Liver (tissue), 9 donors: ENCODE measurements around the gene NOM1. TPM values are rescaled to one million over a fixed set of nuclear protein-coding genes. Genes with fewer than 3 reads are reported as not detected.

Experiments
- DNase-seq: peaks from one replicate; pipeline ENCODE4 v3.0.0-alpha.2; 2017; ENCODE audit warnings: low spot score
- H3K27ac ChIP-seq, 2 donors: one replicate each; pipeline ENCODE4 v1.7.0; 2013; ENCODE audit warnings: inconsistent platforms in 2 of 2, low read length in 2 of 2, control low read depth in 1 of 2, low read depth in 1 of 2, mild to moderate bottlenecking in 1 of 2
- H3K27me3 ChIP-seq, 4 donors: one replicate each; pipeline versions ENCODE4 v1.6.1 to v1.7.0; 2013; ENCODE audit warnings: low read length in 3 of 4, inconsistent platforms in 1 of 4, mild to moderate bottlenecking in 1 of 4, moderate library complexity in 1 of 4; ENCODE audit not compliant: control insufficient read depth in 4 of 4, insufficient read depth in 4 of 4
- H3K36me3 ChIP-seq, 4 donors: one replicate each; pipeline versions ENCODE4 v1.6.1 to v1.7.0; 2013; ENCODE audit warnings: low read length in 3 of 4, mild to moderate bottlenecking in 3 of 4, low read depth in 1 of 4, moderate library complexity in 1 of 4; ENCODE audit not compliant: control insufficient read depth in 4 of 4, insufficient read depth in 3 of 4
- H3K4me1 ChIP-seq, 4 donors: one replicate each; pipeline versions ENCODE4 v1.6.1 to v1.7.0; 2013; ENCODE audit warnings: low read length in 3 of 4, mild to moderate bottlenecking in 3 of 4, moderate library complexity in 1 of 4; ENCODE audit not compliant: control insufficient read depth in 4 of 4, insufficient read depth in 4 of 4
- H3K4me3 ChIP-seq, 3 donors: one replicate each; pipeline versions ENCODE4 v1.6.1 to v1.7.0; 2013; ENCODE audit warnings: low read length in 3 of 3, control low read depth in 1 of 3, low read depth in 1 of 3, mild to moderate bottlenecking in 1 of 3
- H3K9ac ChIP-seq, 2 donors: one replicate each; pipeline ENCODE4 v1.7.0; 2013; ENCODE audit warnings: low read length in 2 of 2, mild to moderate bottlenecking in 2 of 2, moderate library complexity in 2 of 2, control low read depth in 1 of 2, low read depth in 1 of 2
- H3K9me3 ChIP-seq, 4 donors: one replicate each; pipeline versions ENCODE4 v1.6.1 to v1.7.0; 2013; ENCODE audit warnings: low read length in 3 of 4; ENCODE audit not compliant: control insufficient read depth in 4 of 4
- ATF3 ChIP-seq: IDR thresholded peaks from 2 replicates; pipeline ENCODE4 v1.6.1; 2016; ENCODE audit warnings: antibody characterized with exemption
- CTCF ChIP-seq: fragments of 150-350 bp; IDR thresholded peaks from 2 replicates; pipeline ENCODE4 v1.5.1; 2017; ENCODE audit warnings: improper control_type of control experiment, low read depth, low read length; ENCODE audit not compliant: missing input control
- EGR1 ChIP-seq, 2 donors: IDR thresholded peaks; 2 replicates each; pipeline ENCODE4 v1.6.1; 2016 to 2018; ENCODE audit warnings: antibody characterized with exemption in 2 of 2, low read depth in 2 of 2
- FOXA1 ChIP-seq: IDR thresholded peaks from 2 replicates; pipeline ENCODE4 v1.6.1; 2016; ENCODE audit warnings: antibody characterized with exemption
- FOXA2 ChIP-seq: IDR thresholded peaks from 2 replicates; pipeline ENCODE4 v1.6.1; 2016; ENCODE audit warnings: antibody characterized with exemption
- GABPA ChIP-seq, 2 donors: IDR thresholded peaks in 1 of 2; conservative IDR thresholded peaks in 1 of 2; 2 replicates each; pipeline ENCODE4 v1.6.1; 2016; ENCODE audit warnings: antibody characterized with exemption in 2 of 2, mild to moderate bottlenecking in 1 of 2, moderate library complexity in 1 of 2
- HNF4A ChIP-seq, 2 donors: conservative IDR thresholded peaks; 2 replicates each; pipeline ENCODE4 v1.6.1; 2016; ENCODE audit warnings: antibody characterized with exemption in 2 of 2, mild to moderate bottlenecking in 2 of 2
- HNF4G ChIP-seq: IDR thresholded peaks from 2 replicates; pipeline ENCODE4 v1.6.1; 2016; ENCODE audit warnings: antibody characterized with exemption
- JUND ChIP-seq, 2 donors: IDR thresholded peaks; 2 replicates each; pipeline ENCODE4 v1.6.1; 2016; ENCODE audit warnings: antibody characterized with exemption in 2 of 2
- MAX ChIP-seq: IDR thresholded peaks from 2 replicates; pipeline ENCODE4 v1.6.1; 2016; ENCODE audit warnings: antibody characterized with exemption
- NR2F2 ChIP-seq: IDR thresholded peaks from 2 replicates; pipeline ENCODE4 v1.6.1; 2016; ENCODE audit warnings: antibody characterized with exemption
- RAD21 ChIP-seq, 2 donors: IDR thresholded peaks; 2 replicates each; pipeline ENCODE4 v1.6.1; 2016; ENCODE audit warnings: antibody characterized with exemption in 2 of 2, mild to moderate bottlenecking in 2 of 2
- REST ChIP-seq: IDR thresholded peaks from 2 replicates; pipeline ENCODE4 v1.6.1; 2016; ENCODE audit warnings: antibody characterized with exemption, mild to moderate bottlenecking
- RXRA ChIP-seq, 2 donors: IDR thresholded peaks; 2 replicates each; pipeline ENCODE4 v1.6.1; 2017 to 2018; ENCODE audit warnings: antibody characterized with exemption in 2 of 2, mild to moderate bottlenecking in 1 of 2
- SP1 ChIP-seq: IDR thresholded peaks from 2 replicates; pipeline ENCODE4 v1.6.1; 2018; ENCODE audit warnings: antibody characterized with exemption, mild to moderate bottlenecking
- TAF1 ChIP-seq: conservative IDR thresholded peaks from 2 replicates; pipeline ENCODE4 v1.6.1; 2016; ENCODE audit warnings: antibody characterized with exemption, mild to moderate bottlenecking
- YY1 ChIP-seq: IDR thresholded peaks from 2 replicates; pipeline ENCODE4 v1.6.1; 2016; ENCODE audit warnings: antibody characterized with exemption, mild to moderate bottlenecking
- ZBTB33 ChIP-seq: IDR thresholded peaks from 2 replicates; pipeline ENCODE4 v1.6.1; 2016; ENCODE audit warnings: antibody characterized with exemption
- WGBS: extraction: QIAGEN DNeasy Blood & Tissue Kit; methylation state at CpG from one replicate; pipeline ENCODE4 v1.1.7; 2013; 5-methylcytosine and 5-hydroxymethylcytosine counted together
- polyA plus RNA-seq, 2 donors: library from polyadenylated mRNA; stranded (reverse) in 1 of 2; unstranded in 1 of 2; fragments of 200-250 nt in 1 of 2; fragments of >200 nt in 1 of 2; fragmentation: Nextera tagmentation in 1 of 2; extraction: Ambion mirVana in 1 of 2; gene quantifications; one replicate each; pipeline versions ENCODE4 v1.2.1 to v1.2.3, GENCODE V29; 2013 to 2015
- total RNA-seq, 2 donors: library from RNA; depleted of rRNA; stranded (reverse); fragments of >200 nt; gene quantifications; one replicate each; pipeline ENCODE4 v1.2.3, GENCODE V29; 2014
- donor health status: healthy.
- donor health status: healthy.
- donor health status: healthy.
- donor health status: healthy.
- donor health status: healthy.

The NOM1 gene
- total and polyA plus RNA-seq, 4 donors: 4.0 to 11.4 (median 6.2) TPM

GRCh38 chr7:157014635-157015555, 65.4 kb downstream of the NOM1 start:
- Histone ChIP-seq H3K36me3 (no peaks in the 10 kb centered on the region), H3K4me3 (no peak overlapping the region), H3K4me1 (peaks cover 6 to 29% (median 14%) of the 10 kb centered on the region in 4 donors), H3K27ac (no peak overlapping the region), H3K9me3 (no peaks in the 10 kb centered on the region), H3K27me3 (peaks cover 15 to 47% (median 22%) of the 10 kb centered on the region in 4 donors), H3K9ac (no peak overlapping the region)
- DNase-seq: no peak
- TF ChIP-seq EGR1 (IDR thresholded peaks at IDR 0.05; ENCODE audit: low read depth in 2 of 2): no peak
- TF ChIP-seq REST: no peak
- TF ChIP-seq JUND (IDR thresholded peaks at IDR 0.05): no peak
- no peak for TF ChIP-seq FOXA2
- no peak for TF ChIP-seq FOXA1
- TF ChIP-seq CTCF: no peak
- TF ChIP-seq RAD21 (IDR thresholded peaks at IDR 0.05): no peak
- no peak for TF ChIP-seq RXRA (IDR thresholded peaks at IDR 0.05)
- no peak for TF ChIP-seq YY1
- no peak for TF ChIP-seq ZBTB33
- no peak for TF ChIP-seq HNF4G
- TF ChIP-seq ATF3: no peak
- TF ChIP-seq GABPA (IDR thresholded peaks at IDR 0.05 in 1 of 2, conservative IDR thresholded peaks at IDR 0.05 in 1 of 2): no peak
- no peak for TF ChIP-seq HNF4A (conservative IDR thresholded peaks at IDR 0.05)
- no peak for TF ChIP-seq MAX
- TF ChIP-seq TAF1: no peak
- TF ChIP-seq SP1: no peak
- TF ChIP-seq NR2F2: no peak
- WGBS: 43% methylated on average over 12 of the region's 12 CpGs
